ENCODE measurements around the gene HNRNPUL1.
A peak's percentile ranks its signal among the peaks of the same experiment; 100 is the strongest.
"Not testable (repeated sequence)": the region's sequence is repeated elsewhere in the genome, so short reads cannot be mapped to it uniquely, and the experiment has no call there.

The HNRNPUL1 gene

DNA sequence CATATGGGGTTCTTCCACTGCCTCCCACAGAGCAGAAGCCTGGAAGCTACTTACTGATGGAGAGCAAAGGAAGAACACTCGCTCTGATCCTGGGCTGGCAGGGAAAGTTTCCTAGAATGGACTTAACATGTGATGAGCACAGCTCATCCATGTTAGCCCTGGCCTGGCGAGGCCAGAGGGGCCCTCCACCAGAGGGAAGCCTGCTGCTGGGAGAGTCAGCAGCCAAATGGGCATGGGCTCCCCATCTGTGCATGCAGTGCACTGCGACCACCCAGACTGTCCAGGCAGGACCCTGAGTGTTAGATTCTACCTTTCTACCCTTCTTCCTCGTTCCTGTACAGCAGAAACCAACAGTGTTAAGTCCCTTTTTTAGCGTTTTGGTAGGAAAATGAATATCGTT lies 8.9 kb downstream of the HNRNPUL1 start:
- no peak for DNase-seq (ENCODE audit: low read depth)
- TF ChIP-seq, protein P1, sequence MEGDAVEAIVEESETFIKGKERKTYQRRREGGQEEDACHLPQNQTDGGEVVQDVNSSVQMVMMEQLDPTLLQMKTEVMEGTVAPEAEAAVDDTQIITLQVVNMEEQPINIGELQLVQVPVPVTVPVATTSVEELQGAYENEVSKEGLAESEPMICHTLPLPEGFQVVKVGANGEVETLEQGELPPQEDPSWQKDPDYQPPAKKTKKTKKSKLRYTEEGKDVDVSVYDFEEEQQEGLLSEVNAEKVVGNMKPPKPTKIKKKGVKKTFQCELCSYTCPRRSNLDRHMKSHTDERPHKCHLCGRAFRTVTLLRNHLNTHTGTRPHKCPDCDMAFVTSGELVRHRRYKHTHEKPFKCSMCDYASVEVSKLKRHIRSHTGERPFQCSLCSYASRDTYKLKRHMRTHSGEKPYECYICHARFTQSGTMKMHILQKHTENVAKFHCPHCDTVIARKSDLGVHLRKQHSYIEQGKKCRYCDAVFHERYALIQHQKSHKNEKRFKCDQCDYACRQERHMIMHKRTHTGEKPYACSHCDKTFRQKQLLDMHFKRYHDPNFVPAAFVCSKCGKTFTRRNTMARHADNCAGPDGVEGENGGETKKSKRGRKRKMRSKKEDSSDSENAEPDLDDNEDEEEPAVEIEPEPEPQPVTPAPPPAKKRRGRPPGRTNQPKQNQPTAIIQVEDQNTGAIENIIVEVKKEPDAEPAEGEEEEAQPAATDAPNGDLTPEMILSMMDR (conservative IDR thresholded peaks at IDR 0.05; ENCODE audit: control insufficient read depth, insufficient read depth, low read depth, low read length), result no peak
- H3K4me3 ChIP-seq (ENCODE audit: control insufficient read depth, low read depth, low read length), result no peak overlapping the region

DNA sequence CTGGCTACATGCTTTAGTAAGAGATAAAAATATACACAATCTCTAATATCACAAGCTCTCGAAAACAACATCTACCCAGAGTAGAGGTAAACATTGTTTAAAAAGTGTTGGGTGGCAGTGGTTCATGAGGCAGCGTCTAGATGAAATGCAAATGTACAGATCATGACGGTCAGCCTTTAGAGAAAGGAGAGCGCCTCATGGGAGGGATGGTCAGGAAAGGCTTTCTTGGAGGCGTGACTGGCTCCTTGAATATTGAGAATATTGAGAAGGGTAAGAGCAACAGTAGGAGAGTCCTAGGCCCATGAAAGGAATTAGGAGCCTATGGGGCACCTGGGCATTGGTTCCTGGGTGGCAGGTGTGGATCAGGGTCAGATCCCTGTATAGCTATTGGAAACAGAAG lies 10.6 kb downstream of the HNRNPUL1 start:
- no peak overlapping the region for H3K4me3 ChIP-seq (ENCODE audit: control insufficient read depth, low read depth, low read length)
- TF ChIP-seq, protein P1 (conservative IDR thresholded peaks at IDR 0.05; ENCODE audit: control insufficient read depth, insufficient read depth, low read depth, low read length), result no peak
- DNase-seq (ENCODE audit: low read depth), result no peak

GRCh38 chr19:41276231-41276630 lies 12.1 kb downstream of the HNRNPUL1 start:
- H3K4me3 ChIP-seq (ENCODE audit: control insufficient read depth, low read depth, low read length), result no peak overlapping the region
- TF ChIP-seq, protein P1 (conservative IDR thresholded peaks at IDR 0.05; ENCODE audit: control insufficient read depth, insufficient read depth, low read depth, low read length), result no peak

GRCh38 chr19:41278478-41278877 lies 14.3 kb downstream of the HNRNPUL1 start:
- no peak overlapping the region for H3K4me3 ChIP-seq (ENCODE audit: control insufficient read depth, low read depth, low read length)
- TF ChIP-seq, protein P1 (conservative IDR thresholded peaks at IDR 0.05; ENCODE audit: control insufficient read depth, insufficient read depth, low read depth, low read length), result no peak
- DNase-seq (ENCODE audit: low read depth), result no peak

More at GRCh38 chr19:41276231-41276630, 12.1 kb downstream of the HNRNPUL1 start:
- DNase-seq (ENCODE audit: low read depth), result peak; percentile 40

GRCh38 chr19:41288673-41289530 lies 24.7 kb downstream of the HNRNPUL1 start:
- H3K4me3 ChIP-seq (ENCODE audit: control insufficient read depth, low read depth, low read length), result no peak overlapping the region
- TF ChIP-seq, protein P1 (conservative IDR thresholded peaks at IDR 0.05; ENCODE audit: control insufficient read depth, insufficient read depth, low read depth, low read length), result no peak
- no peak for DNase-seq (ENCODE audit: low read depth)

DNA sequence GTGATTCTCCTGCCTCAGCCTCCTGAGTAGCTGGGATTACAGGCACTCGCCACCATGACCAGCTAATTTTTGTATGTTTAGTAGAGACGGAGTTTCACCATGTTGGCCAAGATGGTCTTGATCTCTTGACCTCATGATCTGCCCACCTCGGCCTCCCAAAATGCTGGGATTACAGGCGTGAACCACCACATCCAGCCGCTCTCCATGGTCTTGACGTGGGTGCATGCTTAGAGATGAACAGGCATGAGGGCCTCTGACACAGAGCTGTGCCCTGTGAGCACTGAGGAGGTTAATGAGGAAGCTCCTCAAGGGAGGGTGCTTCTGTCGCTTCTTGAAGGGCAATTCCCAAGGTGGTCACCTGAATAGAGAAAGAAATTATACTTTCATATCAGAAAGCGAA lies 25.6 kb downstream of the HNRNPUL1 start:
- H3K4me3 ChIP-seq (ENCODE audit: control insufficient read depth, low read depth, low read length); DNase-seq (ENCODE audit: low read depth): not testable (repeated sequence)

DNA sequence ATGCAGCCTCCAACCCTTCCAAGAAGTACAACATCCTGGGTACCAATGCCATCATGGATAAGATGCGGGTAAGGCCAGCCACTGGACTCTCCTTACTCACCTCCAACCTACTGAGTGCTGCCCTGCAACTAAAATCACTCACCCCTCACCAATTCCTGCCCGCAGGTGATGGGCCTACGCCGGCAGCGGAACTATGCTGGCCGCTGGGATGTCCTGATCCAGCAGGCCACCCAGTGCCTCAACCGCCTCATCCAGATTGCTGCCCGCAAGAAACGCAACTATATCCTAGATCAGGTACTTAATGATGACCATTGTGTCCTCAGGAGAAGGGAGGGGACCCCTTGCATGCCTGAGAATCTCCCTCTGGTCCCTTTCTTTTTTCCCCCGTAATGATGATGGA lies 30.2 kb downstream of the HNRNPUL1 start:
- TF ChIP-seq, protein P1 (conservative IDR thresholded peaks at IDR 0.05; ENCODE audit: control insufficient read depth, insufficient read depth, low read depth, low read length), result no peak
- no peak for DNase-seq (ENCODE audit: low read depth)
- no peak overlapping the region for H3K4me3 ChIP-seq (ENCODE audit: control insufficient read depth, low read depth, low read length)

Measured in fibroblast of mammary gland (primary cell).